Omental fat pad (tissue), 4 donors: ENCODE measurements around the gene COPG2. TPM values are rescaled to one million over a fixed set of nuclear protein-coding genes. Genes with fewer than 3 reads are reported as not detected.

Experiments used
- ATAC-seq: fragments of 150-250 bp; one replicate; pipeline ENCODE4 v1.9.1; 2016; ENCODE audit warnings: mild to moderate bottlenecking, moderate library complexity; ENCODE audit not compliant: low FRiP score
- DNase-seq: peaks from one replicate; pipeline ENCODE4 v3.0.0-alpha.2; 2019; ENCODE audit warnings: low spot score
- CTCF ChIP-seq, 3 donors: fragments of 450-650 bp; IDR thresholded peaks; one replicate each; pipeline ENCODE4 v1.5.1; 2016 to 2017; ENCODE audit warnings: antibody characterized with exemption in 3 of 3, mild to moderate bottlenecking in 3 of 3, moderate library complexity in 2 of 3
- total RNA-seq, 4 donors: library from RNA; depleted of rRNA; stranded (reverse); fragments of >200 nt; gene quantifications; one replicate each; pipeline ENCODE4 v1.1.0, GENCODE V29; 2016

Gene COPG2
- total RNA-seq, 4 donors from 2014 or later = 12.6 to 29.8 (median 16.8) TPM

DNA sequence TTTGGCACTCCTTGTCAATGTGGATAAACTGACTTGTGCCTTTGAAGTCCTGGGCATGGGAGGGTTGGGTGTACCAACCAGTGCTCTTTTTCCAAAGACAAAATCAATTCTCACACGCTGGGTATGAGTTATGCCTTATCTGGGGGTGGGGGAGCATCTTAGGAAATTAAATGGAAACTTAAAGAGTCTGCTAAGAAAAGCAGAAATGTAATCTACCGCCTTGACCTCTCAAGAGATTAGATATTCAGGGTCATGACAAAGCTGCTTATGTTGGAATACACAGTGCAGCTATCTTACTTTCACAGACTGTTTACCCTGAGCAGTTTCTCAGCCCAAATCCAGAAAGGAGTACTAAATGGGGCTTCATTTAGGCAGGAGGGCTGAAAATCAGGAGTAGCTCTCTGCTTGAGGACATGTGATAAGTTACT lies 174.1 kb downstream of the COPG2 start:
- no peak for TF ChIP-seq CTCF (IDR thresholded peaks at IDR 0.05)
- DNase-seq (no peak), ATAC-seq (no peak)

DNA sequence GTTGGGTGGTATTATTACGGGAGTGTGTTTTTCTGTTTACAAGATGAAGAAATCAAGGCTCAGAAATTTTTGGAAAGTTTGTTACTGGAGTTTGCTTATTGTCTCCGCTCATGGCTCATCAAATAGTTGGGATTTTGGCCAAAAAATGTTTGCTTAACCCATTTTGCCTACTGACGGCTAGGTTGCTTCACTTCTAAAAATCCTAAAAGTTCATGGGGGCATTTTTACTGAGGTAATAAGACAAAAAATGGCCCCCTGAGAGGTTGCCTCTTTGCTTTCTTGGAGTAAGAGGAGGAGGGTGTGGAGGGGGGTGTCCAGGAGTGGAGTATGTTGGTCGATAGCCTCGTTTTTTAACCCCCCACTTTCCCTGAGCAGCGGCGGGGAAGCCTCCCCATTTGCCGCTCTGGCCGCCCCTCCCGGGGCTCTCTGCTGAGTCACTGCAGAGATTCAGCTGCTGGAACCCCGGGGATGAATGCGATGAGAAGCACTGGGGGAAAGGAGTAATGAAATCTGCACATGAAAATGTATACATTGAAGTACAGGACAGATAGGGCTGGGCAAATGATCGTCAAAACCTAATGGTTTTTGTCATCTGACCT lies 175.2 kb downstream of the COPG2 start:
- ATAC-seq (no peak), DNase-seq (no peak)
- no peak for TF ChIP-seq CTCF (IDR thresholded peaks at IDR 0.05)

- TF ChIP-seq CTCF (IDR thresholded peaks at IDR 0.05) = no peak
- DNase-seq = no peak
- ATAC-seq = no peak
Measured at GRCh38 chr7:130492523-130493274, 175.8 kb downstream of the COPG2 start.

- TF ChIP-seq CTCF (IDR thresholded peaks at IDR 0.05) = no peak
- ATAC-seq = peak; percentile 45
- DNase-seq = no peak
Measured at GRCh38 chr7:130491841-130492522, 176.6 kb downstream of the COPG2 start, which contains the start of gene MEST. MEST (plus strand) TSS chr7:130492085; CDS start chr7:130492314, 229 bp downstream.

DNA sequence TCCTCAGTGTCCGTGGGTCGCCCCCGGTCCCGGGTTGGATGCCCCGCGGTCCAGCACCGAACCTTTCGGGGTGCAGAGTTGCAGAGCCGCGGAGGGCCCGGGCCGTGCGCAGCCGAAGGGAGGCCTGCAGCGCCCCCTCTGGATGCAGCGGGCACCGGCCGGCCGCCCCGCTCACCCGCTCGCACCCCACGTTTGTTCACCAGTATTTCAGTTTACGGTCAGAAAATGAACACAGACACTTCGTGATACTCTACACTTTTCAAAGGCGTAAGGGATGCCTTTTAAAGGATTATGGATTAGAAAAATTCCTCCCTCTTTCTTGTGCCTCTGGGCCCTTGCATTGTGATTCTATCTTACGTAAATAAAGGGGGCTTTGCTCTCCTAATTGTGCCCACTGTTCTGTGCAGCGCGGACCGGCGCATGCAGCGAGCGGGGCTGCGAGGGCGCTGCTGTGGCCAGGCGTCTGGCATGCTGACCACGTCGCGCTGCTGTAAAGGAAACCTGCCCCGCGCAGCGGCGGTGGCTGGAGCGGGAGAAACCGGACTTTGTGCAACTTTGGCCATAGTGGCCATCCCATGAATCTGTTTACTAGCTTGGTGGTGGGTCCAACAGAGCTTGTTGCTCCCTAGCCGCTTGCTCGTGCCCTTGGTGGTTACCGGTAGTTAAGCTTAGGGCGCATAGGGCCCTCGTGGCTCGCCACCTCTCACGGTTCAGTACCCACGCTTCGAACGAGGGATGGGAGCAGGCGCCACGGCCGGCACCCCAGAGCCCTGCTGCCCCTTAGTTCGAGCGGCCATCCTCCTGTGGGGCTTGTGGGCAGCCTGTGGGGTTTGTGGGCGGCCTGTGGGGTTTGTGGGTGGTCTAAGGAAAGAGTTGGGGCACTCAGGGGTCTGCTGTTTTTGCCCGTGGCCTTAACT lies 177.4 kb downstream of the COPG2 start:
- TF ChIP-seq CTCF (IDR thresholded peaks at IDR 0.05) = no peak
- DNase-seq (no peak), ATAC-seq (peak; percentile 31)

GRCh38 chr7:130490311-130490791 lies 178.2 kb downstream of the COPG2 start:
- DNase-seq (no peak), ATAC-seq (no peak)
- no peak for TF ChIP-seq CTCF (IDR thresholded peaks at IDR 0.05)
